Suprapubic skin (tissue), 4 donors: ENCODE measurements around the gene PUS1. TPM values are rescaled to one million over a fixed set of nuclear protein-coding genes. Genes with fewer than 3 reads are reported as not detected.

Source experiments
- DNase-seq, 2 donors: peaks; one replicate each; pipeline ENCODE4 v3.0.0-alpha.2; 2019; ENCODE audit warnings: low spot score in 2 of 2
- H3K27ac ChIP-seq: fragments of 200-600 bp; sonication (generic); one replicate; pipeline ENCODE4 v1.5.1; 2019
- H3K27me3 ChIP-seq: fragments of 200-600 bp; sonication (generic); one replicate; pipeline ENCODE4 v1.5.1; 2019
- H3K36me3 ChIP-seq: fragments of 200-600 bp; sonication (generic); one replicate; pipeline ENCODE4 v1.5.1; 2019
- H3K4me1 ChIP-seq: fragments of 200-600 bp; sonication (generic); one replicate; pipeline ENCODE4 v1.5.1; 2019
- H3K4me3 ChIP-seq: fragments of 200-600 bp; sonication (generic); one replicate; pipeline ENCODE4 v1.5.1; 2019; ENCODE audit warnings: mild to moderate bottlenecking
- H3K9me3 ChIP-seq: fragments of 200-600 bp; sonication (generic); one replicate; pipeline ENCODE4 v1.5.1; 2019
- CTCF ChIP-seq, 2 donors: fragments of 200-600 bp in 1 of 2; fragments of 450-650 bp in 1 of 2; sonication (generic) in 1 of 2; IDR thresholded peaks; one replicate each; pipeline ENCODE4 v1.5.1; 2016 to 2019; ENCODE audit warnings: antibody characterized with exemption in 2 of 2, mild to moderate bottlenecking in 1 of 2, moderate library complexity in 1 of 2
- EP300 ChIP-seq: sonication (generic); formaldehyde crosslinking; IDR thresholded peaks from one replicate; pipeline ENCODE4 v1.6.1; 2017; ENCODE audit warnings: antibody characterized with exemption
- POLR2A ChIP-seq, 2 donors: fragments of 450-650 bp; IDR thresholded peaks; one replicate each; pipeline ENCODE4 v1.6.1; 2017; ENCODE audit warnings: antibody characterized with exemption in 2 of 2, mild to moderate bottlenecking in 2 of 2, moderate library complexity in 2 of 2
- POLR2AphosphoS5 ChIP-seq, 3 donors: sonication (generic); formaldehyde crosslinking; IDR thresholded peaks; one replicate each; pipeline ENCODE4 v1.6.1; 2017; ENCODE audit warnings: antibody characterized with exemption in 3 of 3
- WGBS: methylation state at CpG from one replicate; pipeline ENCODE4 v1.1.5; 2018; 5-methylcytosine and 5-hydroxymethylcytosine counted together
- total RNA-seq, 4 donors: library from RNA; depleted of rRNA; stranded (reverse); fragments of >200 nt; gene quantifications; one replicate each; pipeline ENCODE4 v1.1.0, GENCODE V29; 2016

PUS1 gene
- total RNA-seq, 4 donors from 2014 or later = 16.3 to 24.4 (median 21.8) TPM

DNA sequence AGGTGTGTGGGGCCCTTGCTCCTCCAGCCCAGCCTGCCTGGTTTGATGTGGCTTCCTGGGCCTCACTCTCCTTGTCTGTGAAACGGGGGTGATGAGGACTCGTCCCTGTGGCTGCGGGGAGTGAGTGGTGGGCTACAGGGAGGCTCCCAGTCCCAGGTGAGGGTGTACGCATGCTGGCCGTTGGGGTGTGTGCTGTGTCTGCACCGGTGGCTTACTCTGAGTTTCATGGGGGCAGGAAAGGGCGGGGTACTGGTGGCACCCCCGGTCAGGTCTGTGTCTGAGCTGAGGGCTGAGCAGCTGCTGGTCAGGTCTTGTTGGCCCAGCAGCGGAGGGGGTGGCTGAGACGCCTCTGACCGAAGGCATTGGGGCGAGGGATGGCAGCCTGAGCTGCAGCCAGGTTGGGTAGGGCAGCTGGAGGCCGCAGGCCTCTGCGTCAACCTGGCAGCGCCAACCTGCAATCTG lies 23.4 kb upstream of the PUS1 start:
- WGBS = 100% methylated on average over 1 of the region's 15 CpGs
- peak in 1 of 2 donors; percentile 64 for DNase-seq
- peaks cover 42% of the 10 kb centered on the region for H3K36me3 ChIP-seq
- H3K9me3 ChIP-seq = no peaks in the 10 kb centered on the region
- H3K4me1 ChIP-seq = peaks cover 40% of the 10 kb centered on the region
- TF ChIP-seq POLR2AphosphoS5 (IDR thresholded peaks at IDR 0.05) (no peak), POLR2A (IDR thresholded peaks at IDR 0.05) (no peak), CTCF (IDR thresholded peaks at IDR 0.05) (no peak), EP300 (no peak)
- no peak overlapping the region for H3K4me3 ChIP-seq
- no peak overlapping the region for H3K27ac ChIP-seq
- H3K27me3 ChIP-seq = no peaks in the 10 kb centered on the region

DNA sequence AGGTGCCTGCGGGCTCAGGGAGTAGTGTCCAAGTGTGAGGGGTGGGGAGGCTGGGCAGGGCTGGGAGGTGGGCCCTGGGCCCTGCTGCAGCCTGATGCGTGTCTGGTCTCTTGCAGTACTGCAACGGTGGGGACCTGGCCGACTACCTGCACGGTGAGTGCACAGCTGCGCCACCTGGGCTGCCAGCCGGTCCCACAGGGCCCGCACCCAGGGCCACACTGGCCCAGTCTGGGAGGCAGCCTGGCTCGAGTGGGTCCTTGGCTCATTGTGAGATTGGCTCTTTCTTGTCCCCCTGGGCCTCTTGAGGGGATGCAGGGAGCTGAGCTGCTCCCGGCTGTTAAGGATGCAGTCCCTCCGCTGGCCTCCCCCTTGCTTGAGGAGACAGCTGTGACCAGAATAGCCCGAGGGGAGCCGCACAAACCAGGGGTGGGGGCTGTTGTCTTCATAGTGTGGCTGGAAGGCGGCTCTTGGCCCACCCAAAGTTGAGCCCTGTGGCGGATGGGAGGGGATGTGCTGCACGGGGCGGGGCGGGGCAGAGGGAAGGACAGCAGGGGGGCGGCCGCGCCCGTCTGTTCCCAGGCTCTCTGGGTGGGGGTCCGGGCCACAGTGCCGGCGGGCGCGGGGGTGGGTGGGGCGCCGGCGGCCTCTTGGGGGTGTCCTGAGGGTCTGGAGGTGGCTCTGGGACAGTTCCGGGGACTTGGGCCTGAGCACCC lies 21.5 kb upstream of the PUS1 start:
- H3K9me3 ChIP-seq = no peaks in the 10 kb centered on the region
- DNase-seq = no peak
- no peak overlapping the region for H3K4me3 ChIP-seq

DNA sequence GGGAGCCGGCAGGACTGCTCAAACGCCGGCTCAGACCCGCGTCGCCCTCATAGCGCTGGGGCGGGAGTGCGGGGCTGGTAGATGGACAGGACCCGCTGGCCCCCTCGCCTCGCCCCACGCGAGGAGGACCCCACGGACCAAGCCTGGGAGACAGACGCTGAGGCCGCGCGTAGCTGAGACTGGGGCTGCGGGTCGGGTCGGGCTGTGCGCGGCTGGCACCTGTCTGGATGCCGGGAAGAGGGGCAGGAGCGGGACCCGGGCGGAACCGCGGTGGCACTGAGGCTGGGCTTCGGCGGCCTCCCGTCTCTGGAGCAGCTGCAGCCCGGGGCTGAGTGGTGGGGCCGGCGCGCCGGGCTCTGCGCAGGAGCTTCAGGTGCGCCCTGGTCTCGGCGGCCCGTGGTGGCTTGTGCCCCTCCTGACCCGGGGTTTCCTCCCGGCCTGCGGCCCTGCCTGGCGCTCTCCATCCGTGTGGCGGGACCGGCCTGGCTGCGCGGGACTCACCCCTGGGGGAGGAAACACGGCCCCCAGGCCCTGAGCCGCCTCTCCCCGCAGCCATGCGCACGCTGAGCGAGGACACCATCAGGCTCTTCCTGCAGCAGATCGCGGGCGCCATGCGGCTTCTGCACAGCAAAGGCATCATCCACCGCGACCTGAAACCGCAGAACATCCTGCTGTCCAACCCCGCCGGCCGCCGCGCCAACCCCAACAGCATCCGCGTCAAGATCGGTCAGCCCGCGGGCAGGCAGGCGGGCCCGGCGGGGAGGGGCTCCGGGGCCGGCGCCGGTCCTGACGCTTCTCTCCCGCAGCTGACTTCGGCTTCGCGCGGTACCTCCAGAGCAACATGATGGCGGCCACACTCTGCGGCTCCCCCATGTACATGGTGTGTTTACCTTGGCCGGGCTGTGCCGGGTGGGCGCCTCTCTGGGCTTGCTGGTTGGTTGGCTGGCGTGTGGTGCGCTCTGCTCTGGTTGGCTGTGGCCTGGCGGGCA lies 20.7 kb upstream of the PUS1 start:
- H3K4me1 ChIP-seq = peaks cover 26% of the 10 kb centered on the region
- TF ChIP-seq POLR2AphosphoS5 (IDR thresholded peaks at IDR 0.05) = no peak
- TF ChIP-seq EP300 = no peak
- TF ChIP-seq POLR2A (IDR thresholded peaks at IDR 0.05) = no peak
- TF ChIP-seq CTCF (IDR thresholded peaks at IDR 0.05) = no peak
- H3K27ac ChIP-seq = no peak overlapping the region
- no peak overlapping the region for H3K4me3 ChIP-seq
- no peaks in the 10 kb centered on the region for H3K27me3 ChIP-seq
- H3K9me3 ChIP-seq = no peaks in the 10 kb centered on the region
- H3K36me3 ChIP-seq = peaks cover 70% of the 10 kb centered on the region
- WGBS = 97% methylated on average over 52 of the region's 96 CpGs
- DNase-seq = no peak

More for the DNA sequence above, 21.5 kb upstream of the PUS1 start:
- WGBS = 96% methylated on average over 4 of the region's 31 CpGs
- no peak for TF ChIP-seq EP300
- no peak for TF ChIP-seq POLR2AphosphoS5 (IDR thresholded peaks at IDR 0.05)
- no peak for TF ChIP-seq POLR2A (IDR thresholded peaks at IDR 0.05)
- no peak for TF ChIP-seq CTCF (IDR thresholded peaks at IDR 0.05)
- H3K27ac ChIP-seq = no peak overlapping the region
- no peaks in the 10 kb centered on the region for H3K27me3 ChIP-seq
- peaks cover 61% of the 10 kb centered on the region for H3K36me3 ChIP-seq
- peaks cover 35% of the 10 kb centered on the region for H3K4me1 ChIP-seq

GRCh38 chr12:131909081-131909751 lies 19.9 kb upstream of the PUS1 start:
- 96% methylated on average over 10 of the region's 61 CpGs for WGBS
- no peak for TF ChIP-seq CTCF (IDR thresholded peaks at IDR 0.05)
- TF ChIP-seq POLR2AphosphoS5 (IDR thresholded peaks at IDR 0.05) = no peak
- no peak for TF ChIP-seq POLR2A (IDR thresholded peaks at IDR 0.05)
- no peak for TF ChIP-seq EP300
- H3K36me3 ChIP-seq = peaks cover 78% of the 10 kb centered on the region
- no peak for DNase-seq
- peaks cover 18% of the 10 kb centered on the region for H3K4me1 ChIP-seq
- H3K27ac ChIP-seq = no peak overlapping the region
- H3K4me3 ChIP-seq = no peak overlapping the region
- no peaks in the 10 kb centered on the region for H3K9me3 ChIP-seq
- H3K27me3 ChIP-seq = no peaks in the 10 kb centered on the region
